ENCODE measurements around the gene NUP133.

The NUP133 gene

DNA sequence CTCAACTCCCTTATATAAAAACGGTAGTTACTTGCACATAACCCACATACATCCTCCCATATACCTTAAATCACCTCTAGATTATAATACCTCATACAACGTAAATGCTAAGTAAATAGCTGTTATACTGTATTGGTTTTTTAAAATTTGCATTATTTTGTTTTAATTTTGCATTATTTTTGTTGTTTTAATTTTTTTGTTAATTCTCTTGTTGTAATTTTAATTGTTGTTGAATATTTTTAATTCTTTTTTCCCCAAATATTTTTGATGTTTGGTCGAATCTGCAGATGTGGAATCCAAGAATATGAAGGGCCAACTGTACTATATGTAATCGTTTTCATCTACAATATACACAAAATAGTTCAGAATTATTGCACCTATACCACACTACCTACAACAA, 50.7 kb downstream of the NUP133 start:
- Mint-ChIP-seq H3K27me3 (no peaks in the 10 kb centered on the region), H3K27ac (no peak overlapping the region), H3K4me3 (no peak overlapping the region), H3K36me3 (ENCODE audit: insufficient read depth) (peaks cover 64% of the 10 kb centered on the region), H3K9me3 (no peaks in the 10 kb centered on the region), H3K4me1 (ENCODE audit: low read depth in 2 of 2) (no peaks in the 10 kb centered on the region)
- DNase-seq: no peak
- no peak for ATAC-seq (replicated peaks)

GRCh38 chr1:229456016-229456415, 52.1 kb downstream of the NUP133 start:
- Mint-ChIP-seq H3K36me3 (ENCODE audit: insufficient read depth) (peaks cover 61% of the 10 kb centered on the region), H3K4me1 (ENCODE audit: low read depth in 2 of 2) (no peaks in the 10 kb centered on the region), H3K27me3 (no peaks in the 10 kb centered on the region), H3K4me3 (no peak overlapping the region), H3K27ac (peak overlapping the region in 1 of 2 donors; percentile 0), H3K9me3 (no peaks in the 10 kb centered on the region)
- ATAC-seq (replicated peaks) (no peak), DNase-seq (no peak)

DNA sequence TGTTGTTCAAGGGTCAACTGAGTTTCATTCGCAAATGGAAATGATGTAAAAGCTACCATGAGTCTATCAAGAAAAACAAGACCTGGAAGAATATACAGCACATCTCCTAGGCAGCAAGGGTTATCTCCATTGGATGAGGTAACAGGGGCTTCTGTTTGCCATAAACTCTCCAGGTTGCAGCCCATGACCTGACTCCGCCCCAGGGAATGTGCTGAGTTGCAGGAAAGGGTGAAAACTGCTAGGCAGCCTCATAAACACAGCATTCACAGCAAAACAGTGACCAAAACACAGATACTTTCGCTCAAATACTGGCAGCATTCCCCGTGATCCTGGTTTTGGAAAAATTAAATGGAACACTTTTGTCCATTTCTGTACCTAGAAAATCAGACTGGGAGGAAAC, 54.1 kb downstream of the NUP133 start:
- H3K27me3 Mint-ChIP-seq: no peaks in the 10 kb centered on the region
- no peak overlapping the region for H3K4me3 Mint-ChIP-seq
- H3K27ac Mint-ChIP-seq: no peak overlapping the region
- H3K4me1 Mint-ChIP-seq (ENCODE audit: low read depth in 2 of 2): no peaks in the 10 kb centered on the region
- no peaks in the 10 kb centered on the region for H3K9me3 Mint-ChIP-seq
- no peak for DNase-seq
- H3K36me3 Mint-ChIP-seq (ENCODE audit: insufficient read depth): peaks cover 62% of the 10 kb centered on the region
- ATAC-seq (replicated peaks): no peak

DNA sequence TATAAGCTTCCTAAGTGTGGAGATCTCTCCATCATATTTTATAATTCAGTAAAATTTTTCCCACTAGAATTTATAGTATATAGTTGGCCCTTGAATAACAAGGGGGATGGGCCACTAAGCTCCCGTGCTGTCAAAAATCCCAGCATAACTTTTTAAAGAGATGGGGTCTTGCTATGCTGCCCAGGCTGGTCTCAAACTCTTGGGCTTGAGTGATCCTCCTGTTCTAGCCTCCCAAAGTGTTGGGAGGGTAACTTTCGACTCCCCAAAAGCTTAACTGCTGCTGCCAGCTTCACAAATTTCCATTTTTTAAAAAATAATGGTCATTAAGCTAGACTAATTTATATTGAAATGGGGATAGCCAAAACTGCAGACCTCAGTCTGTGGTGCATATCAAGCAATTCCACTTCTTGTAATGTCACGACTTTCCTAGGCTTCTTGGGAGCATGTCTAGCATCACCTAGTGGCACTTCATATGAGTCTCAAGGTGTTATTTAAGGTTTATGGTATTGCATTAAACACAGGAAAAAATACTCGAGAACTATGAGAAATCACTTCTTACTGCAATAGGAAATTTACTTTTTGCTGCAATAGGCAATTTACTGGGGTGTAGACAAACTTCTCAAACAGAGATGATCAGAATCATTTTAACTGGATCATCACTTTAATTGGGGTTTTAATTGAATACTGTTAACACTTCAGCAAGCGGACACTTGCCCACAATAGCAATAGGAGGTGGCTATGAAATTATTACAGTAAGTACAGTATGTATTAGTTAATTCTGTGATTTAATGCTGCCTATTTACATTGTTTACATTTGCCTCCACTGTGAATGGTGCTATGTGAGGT, 55.0 kb downstream of the NUP133 start:
- H3K9me3 Mint-ChIP-seq: no peaks in the 10 kb centered on the region
- no peaks in the 10 kb centered on the region for H3K27me3 Mint-ChIP-seq
- H3K36me3 Mint-ChIP-seq (ENCODE audit: insufficient read depth): peaks cover 62% of the 10 kb centered on the region
- no peaks in the 10 kb centered on the region for H3K4me1 Mint-ChIP-seq (ENCODE audit: low read depth in 2 of 2)
- no peak overlapping the region for H3K4me3 Mint-ChIP-seq
- ATAC-seq (replicated peaks) (no peak), DNase-seq (no peak)
- H3K27ac Mint-ChIP-seq: no peak overlapping the region

- Mint-ChIP-seq H3K4me1 (ENCODE audit: low read depth in 2 of 2) (no peaks in the 10 kb centered on the region), H3K27me3 (no peaks in the 10 kb centered on the region), H3K9me3 (no peaks in the 10 kb centered on the region), H3K4me3 (no peak overlapping the region), H3K36me3 (ENCODE audit: insufficient read depth) (peaks cover 73% of the 10 kb centered on the region), H3K27ac (no peak overlapping the region)
- DNase-seq (no peak), ATAC-seq (replicated peaks) (no peak)
Observed at GRCh38 chr1:229448845-229449244, 59.3 kb downstream of the NUP133 start.

GRCh38 chr1:229448354-229448753, 59.8 kb downstream of the NUP133 start:
- H3K9me3 Mint-ChIP-seq: no peaks in the 10 kb centered on the region
- H3K27me3 Mint-ChIP-seq: no peaks in the 10 kb centered on the region
- peaks cover 73% of the 10 kb centered on the region for H3K36me3 Mint-ChIP-seq (ENCODE audit: insufficient read depth)
- no peak overlapping the region for H3K27ac Mint-ChIP-seq
- ATAC-seq (replicated peaks) (no peak), DNase-seq (no peak)
- no peak overlapping the region for H3K4me3 Mint-ChIP-seq
- H3K4me1 Mint-ChIP-seq (ENCODE audit: low read depth in 2 of 2): no peaks in the 10 kb centered on the region

- no peaks in the 10 kb centered on the region for H3K4me1 Mint-ChIP-seq (ENCODE audit: low read depth in 2 of 2)
- no peaks in the 10 kb centered on the region for H3K9me3 Mint-ChIP-seq
- no peaks in the 10 kb centered on the region for H3K27me3 Mint-ChIP-seq
- ATAC-seq (replicated peaks) (no peak), DNase-seq (no peak)
- no peak overlapping the region for H3K4me3 Mint-ChIP-seq
- H3K27ac Mint-ChIP-seq: peak overlapping the region in 1 of 2 donors; percentile 44
- H3K36me3 Mint-ChIP-seq (ENCODE audit: insufficient read depth): peaks cover 75% of the 10 kb centered on the region
Observed at GRCh38 chr1:229447809-229448252, 60.3 kb downstream of the NUP133 start.

DNA sequence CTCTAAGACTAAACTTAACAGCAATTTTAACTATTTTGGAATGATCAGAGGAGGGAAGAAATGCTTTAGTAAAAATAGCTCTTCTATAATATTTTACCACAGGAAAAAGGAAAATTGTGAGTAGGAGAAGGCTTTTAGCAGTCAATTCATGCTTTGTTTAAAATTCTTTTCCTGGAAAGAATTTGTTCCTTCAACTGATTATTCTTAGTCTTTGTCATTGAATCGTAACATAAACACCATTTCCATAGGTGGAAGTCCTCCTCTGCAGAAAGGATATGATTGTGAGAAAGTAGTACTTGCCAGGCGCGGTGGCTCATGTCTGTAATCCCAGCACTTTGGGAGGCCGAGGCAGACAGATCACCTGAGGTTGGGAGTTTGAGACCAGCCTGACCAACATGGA, 62.3 kb downstream of the NUP133 start:
- Mint-ChIP-seq H3K27me3 (no peaks in the 10 kb centered on the region), H3K27ac (no peak overlapping the region), H3K4me1 (ENCODE audit: low read depth in 2 of 2) (no peaks in the 10 kb centered on the region), H3K4me3 (no peak overlapping the region), H3K36me3 (ENCODE audit: insufficient read depth) (peaks cover 72% of the 10 kb centered on the region), H3K9me3 (no peaks in the 10 kb centered on the region)
- ATAC-seq (replicated peaks) (no peak), DNase-seq (no peak)

GRCh38 chr1:229440851-229441537, 67.1 kb downstream of the NUP133 start:
- no peaks in the 10 kb centered on the region for H3K4me1 Mint-ChIP-seq (ENCODE audit: low read depth in 2 of 2)
- peaks cover 42% of the 10 kb centered on the region for H3K36me3 Mint-ChIP-seq (ENCODE audit: insufficient read depth)
- peak overlapping the region; percentile 1 to 51 for H3K27ac Mint-ChIP-seq
- no peak overlapping the region for H3K4me3 Mint-ChIP-seq
- no peak for DNase-seq
- H3K9me3 Mint-ChIP-seq: no peaks in the 10 kb centered on the region
- H3K27me3 Mint-ChIP-seq: no peaks in the 10 kb centered on the region
- ATAC-seq (replicated peaks): no peak

DNA sequence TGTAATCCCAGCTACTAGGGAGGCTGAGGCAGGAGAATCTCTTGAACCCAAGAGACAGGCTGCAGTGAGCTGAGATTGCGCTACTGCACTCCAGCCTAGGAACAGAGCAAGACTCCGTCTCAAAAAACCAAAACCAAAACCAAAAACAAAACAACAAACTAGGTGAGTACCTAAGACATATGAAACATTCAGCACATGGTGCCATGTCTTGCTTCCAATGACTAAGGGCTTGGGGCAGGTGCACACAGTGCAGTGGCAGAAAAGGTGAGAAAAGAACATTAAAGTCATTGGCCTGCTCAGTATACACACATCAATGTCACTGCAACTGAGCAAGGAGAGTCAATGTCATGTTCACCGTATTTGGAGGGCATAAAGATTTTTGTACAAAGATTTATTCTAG, 70.1 kb downstream of the NUP133 start:
- Mint-ChIP-seq H3K4me1 (ENCODE audit: low read depth in 2 of 2) (peaks cover 0 to 3% of the 10 kb centered on the region in 2 donors), H3K9me3 (no peaks in the 10 kb centered on the region), H3K4me3 (no peak overlapping the region), H3K27ac (no peak overlapping the region), H3K27me3 (peaks cover 21 to 28% of the 10 kb centered on the region in 2 donors), H3K36me3 (ENCODE audit: insufficient read depth) (peaks cover 31% of the 10 kb centered on the region)
- DNase-seq: no peak
- no peak for ATAC-seq (replicated peaks)

GRCh38 chr1:229437443-229437842, 70.7 kb downstream of the NUP133 start:
- Mint-ChIP-seq H3K4me3 (no peak overlapping the region), H3K27ac (no peak overlapping the region), H3K9me3 (no peaks in the 10 kb centered on the region), H3K27me3 (peaks cover 25 to 32% of the 10 kb centered on the region in 2 donors), H3K36me3 (ENCODE audit: insufficient read depth) (peaks cover 27% of the 10 kb centered on the region), H3K4me1 (ENCODE audit: low read depth in 2 of 2) (peaks cover 0 to 3% of the 10 kb centered on the region in 2 donors)
- DNase-seq (no peak), ATAC-seq (replicated peaks) (no peak)

- H3K27me3 Mint-ChIP-seq: peaks cover 33 to 43% of the 10 kb centered on the region in 2 donors
Observed at GRCh38 chr1:229436201-229436600, 71.9 kb downstream of the NUP133 start.

GRCh38 chr1:229434641-229435051, 73.5 kb downstream of the NUP133 start:
- DNase-seq (no peak), ATAC-seq (replicated peaks) (no peak)
- peaks cover 46 to 58% of the 10 kb centered on the region in 2 donors for H3K27me3 Mint-ChIP-seq
- peaks cover 15% of the 10 kb centered on the region for H3K36me3 Mint-ChIP-seq (ENCODE audit: insufficient read depth)
- H3K4me3 Mint-ChIP-seq: no peak overlapping the region
- no peak overlapping the region for H3K27ac Mint-ChIP-seq
- H3K9me3 Mint-ChIP-seq: no peaks in the 10 kb centered on the region
- H3K4me1 Mint-ChIP-seq (ENCODE audit: low read depth in 2 of 2): peaks cover 9 to 15% of the 10 kb centered on the region in 2 donors

More at GRCh38 chr1:229436201-229436600, 71.9 kb downstream of the NUP133 start:
- Mint-ChIP-seq H3K4me3 (no peak overlapping the region), H3K27ac (no peak overlapping the region), H3K9me3 (no peaks in the 10 kb centered on the region), H3K4me1 (ENCODE audit: low read depth in 2 of 2) (peaks cover 3 to 10% of the 10 kb centered on the region in 2 donors), H3K36me3 (ENCODE audit: insufficient read depth) (peaks cover 21% of the 10 kb centered on the region)
- DNase-seq: no peak
- no peak for ATAC-seq (replicated peaks)

Data from effector memory CD8-positive, alpha-beta T cell (primary cell).